ENCODE measurements around the gene IGSF21.

DNA sequence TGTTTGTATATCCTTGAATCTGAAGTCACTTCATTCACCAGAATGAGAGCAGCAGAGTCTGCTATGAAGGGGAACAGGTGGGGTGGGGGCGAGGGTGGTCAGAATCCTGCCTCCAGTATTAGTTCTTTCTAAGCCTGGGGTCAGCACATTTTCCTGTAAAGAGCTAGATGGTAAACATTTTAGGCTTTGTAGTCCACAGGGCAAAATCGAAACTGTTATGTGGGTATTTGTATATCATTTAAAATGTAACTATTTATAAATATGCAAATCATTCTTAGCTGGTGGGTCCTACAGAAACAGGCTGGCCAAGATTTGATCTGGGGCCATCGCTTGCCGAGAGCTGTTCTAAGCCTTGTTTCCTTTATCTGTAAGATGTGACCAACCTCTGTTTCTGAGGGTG lies 96.0 kb downstream of the IGSF21 start:
- TF ChIP-seq, protein P1, sequence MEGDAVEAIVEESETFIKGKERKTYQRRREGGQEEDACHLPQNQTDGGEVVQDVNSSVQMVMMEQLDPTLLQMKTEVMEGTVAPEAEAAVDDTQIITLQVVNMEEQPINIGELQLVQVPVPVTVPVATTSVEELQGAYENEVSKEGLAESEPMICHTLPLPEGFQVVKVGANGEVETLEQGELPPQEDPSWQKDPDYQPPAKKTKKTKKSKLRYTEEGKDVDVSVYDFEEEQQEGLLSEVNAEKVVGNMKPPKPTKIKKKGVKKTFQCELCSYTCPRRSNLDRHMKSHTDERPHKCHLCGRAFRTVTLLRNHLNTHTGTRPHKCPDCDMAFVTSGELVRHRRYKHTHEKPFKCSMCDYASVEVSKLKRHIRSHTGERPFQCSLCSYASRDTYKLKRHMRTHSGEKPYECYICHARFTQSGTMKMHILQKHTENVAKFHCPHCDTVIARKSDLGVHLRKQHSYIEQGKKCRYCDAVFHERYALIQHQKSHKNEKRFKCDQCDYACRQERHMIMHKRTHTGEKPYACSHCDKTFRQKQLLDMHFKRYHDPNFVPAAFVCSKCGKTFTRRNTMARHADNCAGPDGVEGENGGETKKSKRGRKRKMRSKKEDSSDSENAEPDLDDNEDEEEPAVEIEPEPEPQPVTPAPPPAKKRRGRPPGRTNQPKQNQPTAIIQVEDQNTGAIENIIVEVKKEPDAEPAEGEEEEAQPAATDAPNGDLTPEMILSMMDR (IDR thresholded peaks at IDR 0.05) = no peak
- no peak for TF ChIP-seq POLR2AphosphoS5 (IDR thresholded peaks at IDR 0.05; ENCODE audit: insufficient read depth in 1 of 2, low read depth in 1 of 2)
- TF ChIP-seq POLR2A (IDR thresholded peaks at IDR 0.05) = no peak

Measured in vagina (tissue), 2 donors.